Measurements from ENCODE around the gene SEL1L3. TPM values are rescaled to one million over a fixed set of nuclear protein-coding genes. Genes with fewer than 3 reads are reported as not detected.

The SEL1L3 gene
- polyA plus RNA-seq, 1 of the 3 experiments (the other 2 are of a cell fraction), result 2.2 TPM

- ChIA-PET POLR2A (no interaction called here), CTCF (interaction anchor here (1.4 kb wide), 1 partner anchor 23 kb away, joined by 5 read pairs; no protein-coding TSS in a partner anchor)
- no peak overlapping the region for H3K27ac ChIP-seq (ENCODE audit: low read depth in 2 of 2, low read length in 1 of 2)
- no peaks in the 10 kb centered on the region for H4K20me1 ChIP-seq (ENCODE audit: insufficient read depth)
- no peaks in the 10 kb centered on the region; the same call in 1 of the 2 replicates for H3K27me3 ChIP-seq (ENCODE audit: insufficient read depth)
- no peak overlapping the region for H2AFZ ChIP-seq (ENCODE audit: low read depth)
- no peaks in the 10 kb centered on the region for H3F3A ChIP-seq (replicated peaks; ENCODE audit: insufficient read depth)
- no peak for DNase-seq
- TF ChIP-seq CTCF (IDR thresholded peaks at IDR 0.05), result no peak
- TF ChIP-seq NRF1 (IDR thresholded peaks at IDR 0.05; ENCODE audit: low read depth, low read length), result no peak
- TF ChIP-seq POLR2AphosphoS5 (IDR thresholded peaks at IDR 0.05; ENCODE audit: low read depth, low read length), result no peak
- TF ChIP-seq MAX (IDR thresholded peaks at IDR 0.05; ENCODE audit: low read depth), result no peak
- TF ChIP-seq TEAD4 (IDR thresholded peaks at IDR 0.05; ENCODE audit: borderline replicate concordance, insufficient read depth), result no peak
- no peak for TF ChIP-seq TCF12 (IDR thresholded peaks at IDR 0.05)
- TF ChIP-seq FOSL2 (IDR thresholded peaks at IDR 0.05; ENCODE audit: borderline replicate concordance, low read depth), result no peak
- no peak for TF ChIP-seq ELF1 (IDR thresholded peaks at IDR 0.05)
- no peak for TF ChIP-seq FOXJ3 (CRISPR knock-in tag; IDR thresholded peaks at IDR 0.05)
- TF ChIP-seq IRF3 (IDR thresholded peaks at IDR 0.05; ENCODE audit: low read depth, low read length), result no peak
- TF ChIP-seq YY1 (IDR thresholded peaks at IDR 0.05; ENCODE audit: low read depth), result no peak
- TF ChIP-seq MEF2A (IDR thresholded peaks at IDR 0.05; ENCODE audit: borderline replicate concordance, low read depth), result no peak
- TF ChIP-seq JUND (IDR thresholded peaks at IDR 0.05), result no peak
- TF ChIP-seq CHD2 (IDR thresholded peaks at IDR 0.05; ENCODE audit: low read length, partially characterized antibody), result no peak
- no peak for TF ChIP-seq RFX5 (IDR thresholded peaks at IDR 0.05; ENCODE audit: low read length)
- no peak for TF ChIP-seq RXRA (IDR thresholded peaks at IDR 0.05; ENCODE audit: borderline replicate concordance, low read depth)
- no peak for TF ChIP-seq USF1 (IDR thresholded peaks at IDR 0.05; ENCODE audit: borderline replicate concordance, low read depth)
- TF ChIP-seq USF2 (IDR thresholded peaks at IDR 0.05; ENCODE audit: borderline replicate concordance, low read depth, low read length), result no peak
- TF ChIP-seq EZH2phosphoT487 (IDR thresholded peaks at IDR 0.05; ENCODE audit: borderline replicate concordance, low read depth), result no peak
- no peaks in the 10 kb centered on the region for H3K79me2 ChIP-seq (ENCODE audit: insufficient read depth)
- WGBS (ENCODE audit: low lambda C conversion rate), result 35% methylated on average over 3 of the region's 3 CpGs
- H3K9me3 ChIP-seq, result no peaks in the 10 kb centered on the region
- H3K4me1 ChIP-seq (ENCODE audit: control insufficient read depth in 1 of 2, insufficient read depth in 2 of 2, low read depth in 1 of 2, low read length in 1 of 2), result no peaks in the 10 kb centered on the region
- no peak overlapping the region for H3K9ac ChIP-seq
- H3K9me2 ChIP-seq, result no peaks in the 10 kb centered on the region
- no peaks in the 10 kb centered on the region for H3K36me3 ChIP-seq (replicated peaks in 1 of 2; ENCODE audit: control insufficient read depth in 1 of 2, insufficient read depth in 2 of 2, low read length in 1 of 2)
- no peak overlapping the region for H3K4me2 ChIP-seq
- no peak overlapping the region for H3K4me3 ChIP-seq (ENCODE audit: low read depth in 2 of 2, low read length in 1 of 2)
Observed at GRCh38 chr4:25743971-25744370, 118.8 kb downstream of the SEL1L3 start.
